Activated CD4-positive, alpha-beta T cell treated with anti-CD3 and anti-CD28 coated beads, Interleukin-2, amount 10 ng/mL, durations not matched to agents 24 days and 14 days (primary cell): Measurements from ENCODE around the gene CCR7. TPM values are rescaled to one million over a fixed set of nuclear protein-coding genes. Genes with fewer than 3 reads are reported as not detected.

Source experiments
- DNase-seq: peaks from one replicate; pipeline ENCODE4 v3.0.0; 2022
- H3K27ac Mint-ChIP-seq: one replicate; pipeline ENCODE4 v1.8.0; 2022; ENCODE audit warnings: mild to moderate bottlenecking, mixed read lengths
- H3K27me3 Mint-ChIP-seq: one replicate; pipeline ENCODE4 v1.8.0; 2022; ENCODE audit warnings: mixed read lengths
- H3K36me3 Mint-ChIP-seq: one replicate; pipeline ENCODE4 v1.8.0; 2022; ENCODE audit warnings: low read depth, mild to moderate bottlenecking, mixed read lengths
- H3K4me1 Mint-ChIP-seq: one replicate; pipeline ENCODE4 v1.8.0; 2021; ENCODE audit warnings: mixed read lengths
- H3K4me3 Mint-ChIP-seq: one replicate; pipeline ENCODE4 v1.8.0; 2022; ENCODE audit warnings: mild to moderate bottlenecking, moderate library complexity, mixed read lengths
- H3K9me3 Mint-ChIP-seq: one replicate; pipeline ENCODE4 v1.8.0; 2021; ENCODE audit warnings: mixed read lengths
- intact Hi-C: fragments of 100-400 bp; cut with micrococcal nuclease; formaldehyde crosslinking; loops from one replicate; pipeline ENCODE4 v1.15.1; 2023
- total RNA-seq: library from RNA; stranded (reverse); gene quantifications from 2 replicates; pipeline ENCODE4 v1.2.3, GENCODE V29; 2022

CCR7 gene
- total RNA-seq, 1 donor from 2014 or later, result 220 TPM

DNA sequence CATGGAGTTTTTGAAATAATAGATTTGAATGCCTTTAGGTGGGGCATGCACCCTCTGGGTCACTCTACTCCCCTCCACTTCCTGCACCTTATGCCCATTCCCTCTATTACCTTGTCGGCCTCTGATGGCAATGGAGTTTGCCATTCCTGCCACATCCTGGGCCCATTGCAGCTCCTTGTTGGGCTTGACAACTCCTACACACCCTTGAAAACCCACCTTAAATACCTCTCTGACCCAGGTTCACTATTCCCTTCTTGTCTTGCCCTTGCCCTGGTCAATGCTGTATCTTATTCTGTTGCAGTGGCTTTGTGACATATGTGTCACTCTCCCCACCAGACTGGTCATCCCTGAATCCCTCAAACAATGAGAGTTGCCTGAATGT is 2.4 kb downstream of the CCR7 start:
- no peak for DNase-seq
- peaks cover 55% of the 10 kb centered on the region for H3K4me1 Mint-ChIP-seq
- intact Hi-C loops, result loop anchor here (1.0 to 5.0 kb wide), 5 partner anchors 14 to 1104 kb away; no protein-coding TSS in a partner anchor
- no peaks in the 10 kb centered on the region for H3K9me3 Mint-ChIP-seq
- peak overlapping the region; percentile 95 for H3K4me3 Mint-ChIP-seq
- H3K27ac Mint-ChIP-seq, result peak overlapping the region; percentile 100
- no peaks in the 10 kb centered on the region for H3K27me3 Mint-ChIP-seq
- H3K36me3 Mint-ChIP-seq, result peaks cover 72% of the 10 kb centered on the region

DNA sequence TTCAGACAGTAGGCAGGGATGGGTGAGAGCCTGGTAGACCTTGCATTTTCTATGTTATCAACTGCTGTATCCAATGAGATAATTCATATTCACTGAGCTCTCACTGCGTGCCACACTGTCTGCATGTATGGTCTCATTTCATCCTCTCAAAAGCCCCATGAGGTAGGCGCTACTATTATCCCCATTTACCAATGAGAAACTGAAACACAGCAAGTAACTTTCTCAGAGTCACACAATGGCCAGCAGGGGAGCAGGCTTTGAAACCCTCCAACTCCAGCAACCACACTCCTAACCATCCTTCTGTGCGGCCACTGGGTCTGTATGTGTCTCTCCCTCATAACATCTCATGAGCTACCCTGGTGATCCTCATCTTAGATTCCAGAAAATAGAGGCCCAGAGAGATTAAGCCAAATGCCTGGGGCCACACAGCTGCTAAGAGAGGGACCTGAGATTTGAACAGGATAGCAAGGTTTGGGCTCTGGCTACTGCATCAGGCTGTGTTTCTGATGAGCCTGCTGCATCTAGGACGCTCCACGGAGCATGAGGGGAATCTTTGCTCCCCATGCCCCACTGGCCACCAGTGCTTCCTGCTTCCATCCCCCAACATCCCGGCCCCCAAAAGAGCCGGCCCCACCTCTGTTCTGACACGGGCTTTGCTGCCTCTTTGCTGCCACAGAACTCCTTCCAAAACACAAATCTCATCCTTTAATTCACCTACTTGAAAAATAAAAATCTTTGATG is 3.2 kb downstream of the CCR7 start:
- H3K4me3 Mint-ChIP-seq, result peak overlapping the region; percentile 95
- H3K4me1 Mint-ChIP-seq, result peaks cover 62% of the 10 kb centered on the region
- no peaks in the 10 kb centered on the region for H3K9me3 Mint-ChIP-seq
- no peaks in the 10 kb centered on the region for H3K27me3 Mint-ChIP-seq
- DNase-seq, result peak; percentile 91
- H3K36me3 Mint-ChIP-seq, result peaks cover 78% of the 10 kb centered on the region
- intact Hi-C loops, result loop anchor here (1.0 to 5.0 kb wide), 4 partner anchors 15 to 1105 kb away; no protein-coding TSS in a partner anchor
- H3K27ac Mint-ChIP-seq, result peak overlapping the region; percentile 100

DNA sequence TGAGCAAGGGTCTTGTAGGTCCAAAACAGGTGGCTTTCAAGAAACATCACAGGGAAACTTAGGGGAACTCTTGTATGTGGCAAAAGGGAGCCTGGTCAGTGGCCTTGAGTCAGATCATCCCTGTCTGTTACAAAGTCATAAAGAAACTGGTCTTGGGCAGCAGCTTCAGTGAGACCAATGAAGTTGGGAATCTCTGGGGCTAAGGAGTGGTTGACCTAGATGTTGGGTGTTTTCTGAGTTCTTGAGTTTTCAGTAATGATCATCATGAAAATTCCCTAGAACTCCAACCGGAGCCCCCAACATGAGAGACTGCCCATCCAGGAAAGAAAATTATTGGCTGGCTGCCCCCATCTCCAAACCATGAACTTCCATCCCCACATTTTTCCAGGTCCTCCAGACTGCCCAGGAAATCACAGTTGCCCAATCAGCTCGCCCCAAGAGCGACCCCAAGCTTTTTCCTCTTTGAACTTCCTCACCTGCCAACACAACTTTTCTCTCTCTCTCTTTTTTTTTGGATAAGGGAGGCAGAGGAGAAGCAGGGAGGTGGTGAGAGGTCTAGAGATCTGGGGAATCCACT is 3.9 kb downstream of the CCR7 start:
- Mint-ChIP-seq H3K4me1 (peaks cover 69% of the 10 kb centered on the region), H3K27me3 (no peaks in the 10 kb centered on the region), H3K9me3 (no peaks in the 10 kb centered on the region), H3K4me3 (peak overlapping the region; percentile 95), H3K36me3 (peaks cover 85% of the 10 kb centered on the region), H3K27ac (peak overlapping the region; percentile 100)
- no peak for DNase-seq
- intact Hi-C loops, result loop anchor here (1.0 to 5.0 kb wide), 2 partner anchors 42 to 1106 kb away; no protein-coding TSS in a partner anchor

DNA sequence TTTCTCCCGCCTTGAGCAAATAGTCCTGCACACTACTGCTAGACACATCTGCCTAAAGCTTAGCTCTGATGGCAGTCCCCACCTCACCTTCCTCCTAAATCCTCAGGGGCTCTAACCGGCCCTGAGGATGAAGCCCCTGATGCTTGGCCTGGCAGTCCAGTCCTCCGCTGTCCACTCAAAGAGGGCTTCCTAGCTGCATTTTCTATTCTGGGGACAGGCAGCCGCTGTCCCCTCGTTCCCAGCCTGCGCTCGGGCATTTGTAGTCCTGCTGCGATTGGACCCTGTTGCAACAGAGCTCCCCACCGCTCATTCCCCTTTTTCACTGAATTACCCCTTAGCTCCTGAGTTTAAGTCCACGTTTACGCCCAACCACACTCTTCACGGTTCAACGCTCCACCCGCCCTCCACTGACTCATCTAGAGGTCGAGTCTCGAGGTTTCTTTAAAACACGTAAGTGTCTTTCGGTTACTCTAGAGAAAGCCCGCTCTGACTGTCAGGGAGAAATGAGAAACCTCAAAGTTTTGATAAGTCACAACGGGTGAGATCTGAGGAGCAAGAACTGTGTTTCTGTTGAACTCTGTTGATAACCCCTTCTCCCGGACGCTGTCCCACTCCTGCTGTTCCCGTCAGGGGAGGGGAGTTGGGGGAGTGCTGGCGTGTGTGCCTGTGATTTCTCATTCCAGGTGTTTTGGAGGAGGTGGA is 4.5 kb downstream of the CCR7 start:
- Mint-ChIP-seq H3K36me3 (peaks cover 91% of the 10 kb centered on the region), H3K27ac (peak overlapping the region; percentile 100), H3K4me3 (peak overlapping the region; percentile 95), H3K27me3 (no peaks in the 10 kb centered on the region), H3K4me1 (peaks cover 68% of the 10 kb centered on the region), H3K9me3 (no peaks in the 10 kb centered on the region)
- intact Hi-C loops, result loop anchor here (1.0 to 5.0 kb wide), 8 partner anchors 19 to 1107 kb away; no protein-coding TSS in a partner anchor
- peak; percentile 94 for DNase-seq

DNA sequence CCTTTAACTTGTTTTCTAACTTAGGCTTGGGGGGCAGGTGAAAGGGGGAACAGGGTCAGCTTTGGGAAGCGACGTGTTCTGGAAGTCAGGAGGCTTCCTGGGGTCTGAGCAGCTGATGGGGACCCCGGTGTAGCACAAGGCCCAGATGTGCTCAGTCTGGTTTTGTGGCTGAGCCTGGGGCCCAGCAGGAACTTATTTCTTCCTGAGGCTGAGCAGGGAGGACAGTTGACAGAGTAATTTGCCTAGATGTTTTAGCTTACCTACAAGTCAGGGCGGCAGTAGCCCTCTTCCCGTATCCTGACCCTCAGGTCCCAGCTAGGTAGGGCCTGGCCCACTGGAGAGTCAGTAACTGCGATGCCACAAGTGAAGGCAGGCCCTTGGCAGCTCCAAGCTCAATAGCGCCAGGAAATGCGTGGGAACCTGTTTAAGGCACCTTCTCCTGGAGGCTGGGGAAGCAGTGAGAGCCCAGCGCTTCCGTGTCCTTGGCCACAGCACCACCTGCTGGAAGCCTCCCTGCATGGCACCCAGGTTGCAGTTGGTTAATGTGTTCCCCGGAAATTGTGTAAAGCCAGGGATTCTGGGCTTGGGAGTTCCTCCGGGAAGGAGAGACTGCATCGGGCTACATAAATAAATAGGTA is 5.2 kb downstream of the CCR7 start:
- no peaks in the 10 kb centered on the region for H3K27me3 Mint-ChIP-seq
- H3K27ac Mint-ChIP-seq, result peak overlapping the region; percentile 100
- H3K36me3 Mint-ChIP-seq, result peaks cover 96% of the 10 kb centered on the region
- DNase-seq, result peak; percentile 95
- H3K4me1 Mint-ChIP-seq, result peaks cover 71% of the 10 kb centered on the region
- peak overlapping the region; percentile 95 for H3K4me3 Mint-ChIP-seq
- no peaks in the 10 kb centered on the region for H3K9me3 Mint-ChIP-seq
- intact Hi-C loops, result loop anchor here (1.0 to 5.0 kb wide), 7 partner anchors 19 to 1107 kb away; no protein-coding TSS in a partner anchor

DNA sequence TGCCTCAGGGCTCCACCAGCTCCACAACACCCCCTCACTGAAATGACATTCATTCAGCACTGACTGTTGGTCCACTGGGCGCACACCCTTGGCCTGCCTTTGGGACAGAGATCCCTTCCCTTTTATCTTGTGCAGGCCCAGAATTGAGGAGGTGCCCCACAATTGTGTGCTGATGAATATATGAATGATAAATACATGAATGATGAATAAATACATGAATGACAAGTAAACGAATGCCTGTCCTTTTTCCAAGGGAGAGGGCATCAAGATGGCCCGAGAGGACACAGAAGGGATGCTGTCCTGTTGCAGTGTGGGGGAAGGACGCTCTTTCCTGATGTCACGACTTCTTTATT is 5.7 kb downstream of the CCR7 start:
- Mint-ChIP-seq H3K9me3 (no peaks in the 10 kb centered on the region), H3K36me3 (peaks cover 97% of the 10 kb centered on the region), H3K4me1 (peaks cover 75% of the 10 kb centered on the region), H3K27ac (peak overlapping the region; percentile 100), H3K4me3 (peak overlapping the region; percentile 95), H3K27me3 (no peaks in the 10 kb centered on the region)
- no peak for DNase-seq
- intact Hi-C loops, result no loop called here

DNA sequence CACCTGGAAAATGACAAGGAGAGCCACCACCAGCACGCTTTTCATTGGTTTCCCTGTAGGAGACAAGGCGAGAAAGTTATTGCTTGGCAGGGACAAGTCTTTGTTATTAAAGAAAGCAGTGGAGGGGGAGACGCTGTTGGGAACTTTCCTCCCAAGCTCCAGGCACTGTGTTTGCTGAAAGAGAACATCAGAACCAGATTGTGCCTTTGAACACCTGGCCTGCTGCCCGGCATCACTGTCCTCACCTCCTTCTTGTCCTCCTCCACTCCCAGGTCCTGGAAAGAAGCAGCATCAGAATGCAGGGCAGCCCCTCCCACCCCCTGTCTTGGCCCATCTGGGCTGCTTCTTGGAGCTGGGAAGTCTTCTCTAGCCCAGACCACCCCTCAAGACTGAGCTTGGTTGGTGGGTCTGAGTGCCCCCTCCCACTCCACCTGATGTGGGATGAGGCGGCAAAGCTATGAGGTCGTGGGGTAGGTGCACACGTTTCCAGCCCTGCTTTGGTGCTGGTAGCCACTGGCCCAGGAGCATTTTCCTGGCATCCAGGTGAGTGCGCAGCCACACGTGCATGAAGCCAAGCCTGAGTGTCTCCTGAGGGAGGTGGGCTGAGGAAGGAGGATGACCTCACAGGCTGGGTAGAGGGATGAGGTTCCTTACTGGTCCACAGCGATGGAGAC is 6.2 kb downstream of the CCR7 start:
- H3K9me3 Mint-ChIP-seq, result no peaks in the 10 kb centered on the region
- intact Hi-C loops, result no loop called here
- peak overlapping the region; percentile 95 for H3K4me3 Mint-ChIP-seq
- H3K4me1 Mint-ChIP-seq, result peaks cover 78% of the 10 kb centered on the region
- peaks cover 97% of the 10 kb centered on the region for H3K36me3 Mint-ChIP-seq
- H3K27ac Mint-ChIP-seq, result peak overlapping the region; percentile 100
- H3K27me3 Mint-ChIP-seq, result no peaks in the 10 kb centered on the region
- DNase-seq, result no peak

DNA sequence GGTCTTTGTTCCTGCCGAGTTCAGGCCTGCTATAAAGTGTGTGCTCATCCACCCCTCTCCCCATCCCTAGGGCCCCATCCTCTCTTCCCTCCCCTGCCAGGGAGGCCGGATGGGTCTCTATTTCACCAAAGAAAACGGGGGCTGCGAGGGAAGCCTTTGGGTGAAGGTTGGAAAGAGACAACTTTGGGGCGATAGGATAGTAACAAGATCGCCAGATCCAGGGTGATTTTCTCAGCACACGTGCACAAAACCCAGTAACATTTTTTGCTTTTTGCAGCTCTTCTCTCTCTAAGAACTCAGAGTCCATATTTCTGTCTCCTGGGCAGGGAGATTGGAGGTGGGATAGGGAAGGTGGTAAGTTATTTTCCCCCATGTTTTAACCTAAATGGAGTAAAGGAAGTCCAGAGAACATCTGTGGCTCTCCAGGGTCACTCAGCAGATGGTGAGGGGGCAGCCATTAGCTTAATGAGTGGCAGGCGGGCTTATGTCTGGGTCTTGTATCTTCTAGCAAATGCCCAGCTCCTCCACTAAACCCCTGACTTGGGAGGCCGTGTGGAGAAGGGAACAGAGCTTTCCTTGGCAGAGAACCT is 6.9 kb downstream of the CCR7 start:
- DNase-seq, result no peak
- H3K9me3 Mint-ChIP-seq, result no peaks in the 10 kb centered on the region
- intact Hi-C loops, result no loop called here
- H3K4me3 Mint-ChIP-seq, result peak overlapping the region; percentile 95
- peaks cover 97% of the 10 kb centered on the region for H3K36me3 Mint-ChIP-seq
- peaks cover 81% of the 10 kb centered on the region for H3K4me1 Mint-ChIP-seq
- peak overlapping the region; percentile 100 for H3K27ac Mint-ChIP-seq
- no peaks in the 10 kb centered on the region for H3K27me3 Mint-ChIP-seq

DNA sequence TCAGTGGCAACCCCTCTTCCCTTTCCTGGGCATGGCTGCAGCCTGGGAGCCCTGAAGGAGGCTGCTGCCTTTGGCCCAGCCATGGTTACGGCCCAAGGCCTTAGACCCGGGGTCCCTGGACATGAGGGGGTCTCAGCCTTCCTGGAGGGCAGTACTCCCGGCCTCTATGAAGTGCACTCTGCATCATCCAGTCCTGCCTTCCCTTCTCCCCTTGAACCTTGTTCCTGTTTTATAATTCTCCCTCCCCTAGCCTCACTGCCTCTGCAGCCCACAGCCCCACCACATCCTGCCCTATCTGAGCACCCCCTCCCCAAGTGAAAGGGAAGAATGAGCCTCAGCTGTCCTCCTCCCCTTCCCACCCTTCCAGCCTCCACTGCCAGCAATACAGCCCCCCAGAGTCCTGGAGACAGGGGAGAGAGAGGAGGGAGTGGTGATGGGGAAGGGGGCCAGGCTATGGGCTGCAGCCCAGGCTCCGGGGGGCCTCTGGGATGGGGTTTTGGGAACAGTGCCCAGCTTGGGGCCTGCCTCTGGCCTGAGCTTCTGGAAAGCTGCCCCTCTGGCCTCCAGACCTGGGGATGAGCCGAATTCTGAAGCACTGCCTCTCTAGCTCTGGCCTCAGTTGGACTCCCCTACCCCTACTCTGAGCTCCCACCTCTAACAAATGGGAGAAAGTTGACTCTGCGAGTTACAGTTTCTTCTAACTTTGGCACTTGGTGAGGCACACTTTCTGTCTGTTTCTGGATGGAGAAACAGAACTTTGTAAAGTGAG is 7.6 kb downstream of the CCR7 start:
- H3K4me1 Mint-ChIP-seq, result peaks cover 83% of the 10 kb centered on the region
- peak overlapping the region; percentile 95 for H3K4me3 Mint-ChIP-seq
- H3K36me3 Mint-ChIP-seq, result peaks cover 96% of the 10 kb centered on the region
- peak overlapping the region; percentile 100 for H3K27ac Mint-ChIP-seq
- H3K9me3 Mint-ChIP-seq, result no peaks in the 10 kb centered on the region
- H3K27me3 Mint-ChIP-seq, result no peaks in the 10 kb centered on the region
- peak; percentile 59 for DNase-seq
- intact Hi-C loops, result no loop called here

DNA sequence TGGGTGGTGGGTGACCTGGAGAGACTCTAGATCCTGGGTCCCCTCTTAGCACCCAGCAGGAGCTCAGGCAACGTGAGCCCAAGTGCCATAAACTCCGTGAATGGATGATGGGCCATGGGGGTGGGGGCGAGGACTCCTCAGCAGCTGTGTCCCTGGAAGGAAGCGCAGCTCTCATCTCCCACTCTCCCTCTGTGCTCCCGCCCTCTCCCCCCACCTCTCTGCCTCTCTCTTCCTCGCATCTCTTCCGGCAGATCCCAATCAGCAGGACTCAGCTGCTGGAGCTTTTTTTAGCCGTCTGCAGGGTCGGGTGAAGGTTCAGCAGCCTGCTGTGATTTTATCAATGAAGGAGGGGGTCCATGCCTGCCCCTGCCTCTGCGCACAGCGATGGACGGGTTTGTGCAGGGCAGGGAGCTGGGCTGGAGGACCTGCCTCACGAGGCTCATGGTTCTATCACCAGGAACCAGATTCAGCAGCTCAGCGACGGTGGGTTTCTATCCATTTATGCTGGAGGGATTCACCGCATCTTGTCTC is 8.3 kb downstream of the CCR7 start:
- DNase-seq, result no peak
- intact Hi-C loops, result no loop called here
- H3K4me1 Mint-ChIP-seq, result peaks cover 87% of the 10 kb centered on the region
- peaks cover 96% of the 10 kb centered on the region for H3K36me3 Mint-ChIP-seq
- no peaks in the 10 kb centered on the region for H3K9me3 Mint-ChIP-seq
- H3K27ac Mint-ChIP-seq, result peak overlapping the region; percentile 88
- H3K27me3 Mint-ChIP-seq, result no peaks in the 10 kb centered on the region
- H3K4me3 Mint-ChIP-seq, result peak overlapping the region; percentile 50

DNA sequence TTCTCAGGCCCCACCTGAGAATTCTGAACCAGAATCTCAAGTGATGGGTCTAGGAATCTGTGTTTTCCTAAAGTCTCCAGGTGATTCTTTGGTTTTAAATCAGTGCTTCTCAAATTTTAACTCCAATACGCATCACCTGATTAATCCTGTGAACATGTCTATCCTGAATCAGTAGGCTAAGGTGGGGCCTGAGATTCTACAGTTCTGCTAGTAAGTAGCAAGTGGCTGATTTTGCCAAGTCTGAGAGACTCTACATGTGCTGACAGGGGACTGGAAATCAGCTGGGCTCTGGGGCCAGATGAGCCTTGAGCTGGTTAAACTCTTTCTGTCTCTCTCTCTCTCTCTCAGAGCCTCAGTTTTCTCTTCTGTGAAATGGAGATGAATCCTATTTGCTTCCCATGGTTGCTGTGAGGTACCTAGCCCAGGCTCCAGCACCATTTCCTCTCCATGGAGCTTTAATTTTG is 9.0 kb downstream of the CCR7 start:
- intact Hi-C loops, result no loop called here
- no peaks in the 10 kb centered on the region for H3K27me3 Mint-ChIP-seq
- H3K4me1 Mint-ChIP-seq, result peaks cover 88% of the 10 kb centered on the region
- peak overlapping the region; percentile 88 for H3K27ac Mint-ChIP-seq
- H3K9me3 Mint-ChIP-seq, result no peaks in the 10 kb centered on the region
- H3K36me3 Mint-ChIP-seq, result peaks cover 96% of the 10 kb centered on the region
- H3K4me3 Mint-ChIP-seq, result peak overlapping the region; percentile 50
- peak; percentile 58 for DNase-seq
